ENCODE data around the gene RNF145.
"Not testable (repeated sequence)": the region's sequence is repeated elsewhere in the genome, so short reads cannot be mapped to it uniquely, and the experiment has no call there.

The RNF145 gene

DNA sequence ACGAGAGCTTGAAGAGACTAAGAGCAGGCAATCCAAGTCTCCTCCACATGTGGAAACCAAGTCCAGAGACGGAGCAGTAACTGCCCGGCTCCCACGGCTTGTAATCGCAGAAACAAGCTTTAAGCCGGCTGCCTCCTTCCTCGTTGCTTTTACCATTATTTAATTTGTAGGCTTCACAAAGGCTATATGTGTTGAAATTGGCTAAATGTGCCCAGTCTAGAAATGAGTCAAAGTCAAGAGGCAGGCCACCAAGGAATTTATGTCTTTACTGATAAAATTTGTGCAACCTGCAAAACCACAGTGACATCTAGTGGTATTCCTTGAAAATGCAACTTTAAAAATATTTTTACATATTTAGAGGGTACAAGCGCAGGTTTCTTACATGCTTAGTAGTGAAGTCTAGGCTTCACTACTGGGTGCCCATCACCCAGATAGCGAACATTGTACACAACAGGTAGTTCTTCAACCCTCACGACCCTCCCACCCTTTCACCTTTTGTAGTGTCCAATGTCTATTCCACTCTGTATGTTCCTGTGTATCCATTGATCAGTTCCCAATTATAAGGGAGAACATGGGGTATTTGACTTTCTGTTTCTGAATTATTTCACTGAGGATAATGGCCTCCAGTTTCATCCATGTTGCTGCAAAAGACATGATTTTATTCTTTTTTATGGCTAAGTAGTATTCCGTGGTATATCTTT, 76.2 kb downstream of the RNF145 start:
- DNase-seq (ENCODE audit: low read depth, low spot score), result peak; percentile 57
- H3K4me3 ChIP-seq (ENCODE audit: low read length), result no peak overlapping the region

DNA sequence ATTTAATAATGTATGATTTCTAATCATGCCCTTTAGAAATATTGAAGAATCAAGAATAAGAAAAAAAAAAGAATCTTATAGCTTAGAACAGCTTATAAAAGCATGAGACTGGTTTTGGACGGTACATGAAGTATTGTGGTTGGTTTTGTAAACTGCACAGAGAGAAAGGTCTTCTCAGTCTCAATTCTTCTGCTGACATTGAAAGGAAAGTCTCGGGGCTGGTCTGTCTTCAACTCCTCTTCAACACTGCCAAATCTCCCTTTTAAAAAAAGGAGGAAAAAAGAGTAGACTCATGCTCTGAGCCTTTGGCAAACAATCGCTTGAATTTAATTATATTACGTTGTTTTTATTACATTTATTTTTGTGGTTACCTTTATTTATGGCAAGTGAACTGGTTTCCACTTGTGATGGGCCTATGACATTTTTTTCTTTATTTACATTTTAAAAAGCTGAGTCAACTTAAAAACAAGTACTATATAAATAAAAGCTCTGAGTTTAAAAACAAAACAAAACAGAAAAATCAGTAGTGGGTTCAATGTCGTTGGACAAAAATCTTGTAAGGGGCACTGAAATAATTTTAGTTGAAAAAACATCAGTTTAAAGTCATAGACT, 76.8 kb downstream of the RNF145 start:
- no peak for DNase-seq (ENCODE audit: low read depth, low spot score)
- H3K4me3 ChIP-seq (ENCODE audit: low read length), result no peak overlapping the region

DNA sequence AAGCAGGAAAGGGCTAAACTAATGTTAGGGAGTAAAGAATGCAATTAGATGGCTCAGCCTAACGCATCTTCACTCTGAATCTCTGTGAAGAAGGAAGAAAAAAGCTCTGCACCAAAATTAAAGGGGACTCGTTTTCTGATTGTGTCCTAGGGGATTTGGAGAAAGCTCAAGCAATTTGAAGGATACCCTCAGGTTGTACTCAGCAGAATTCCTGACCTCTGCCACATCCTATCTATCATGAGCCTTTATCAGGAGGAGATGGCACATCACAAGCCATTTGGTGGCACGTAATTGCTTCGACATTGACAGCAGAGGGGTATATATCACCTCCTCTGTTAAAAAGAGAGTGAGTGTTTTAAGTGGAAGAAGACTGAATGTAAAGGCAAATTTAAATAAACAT, 77.4 kb downstream of the RNF145 start:
- H3K4me3 ChIP-seq (ENCODE audit: low read length), result no peak overlapping the region
- DNase-seq (ENCODE audit: low read depth, low spot score), result no peak

DNA sequence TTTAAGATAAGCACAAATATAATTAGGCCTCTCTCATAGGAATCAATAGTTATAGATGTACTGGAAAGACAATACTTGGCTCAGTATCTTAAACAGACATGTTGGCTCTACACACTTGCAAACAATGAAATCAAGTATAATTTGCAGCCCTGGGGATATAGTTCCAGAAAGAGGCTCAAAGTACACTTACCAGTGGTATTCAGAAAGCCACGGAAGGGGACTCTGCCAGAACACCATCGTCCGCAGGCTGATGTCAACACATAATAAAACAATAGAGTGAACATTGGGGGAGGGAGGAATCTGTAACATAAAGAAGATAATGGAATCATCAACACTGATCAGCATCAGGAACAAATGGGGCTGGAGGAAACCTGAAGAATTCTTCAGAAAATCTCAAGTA, 78.5 kb downstream of the RNF145 start:
- DNase-seq (ENCODE audit: low read depth, low spot score), result no peak
- no peak overlapping the region for H3K4me3 ChIP-seq (ENCODE audit: low read length)

DNA sequence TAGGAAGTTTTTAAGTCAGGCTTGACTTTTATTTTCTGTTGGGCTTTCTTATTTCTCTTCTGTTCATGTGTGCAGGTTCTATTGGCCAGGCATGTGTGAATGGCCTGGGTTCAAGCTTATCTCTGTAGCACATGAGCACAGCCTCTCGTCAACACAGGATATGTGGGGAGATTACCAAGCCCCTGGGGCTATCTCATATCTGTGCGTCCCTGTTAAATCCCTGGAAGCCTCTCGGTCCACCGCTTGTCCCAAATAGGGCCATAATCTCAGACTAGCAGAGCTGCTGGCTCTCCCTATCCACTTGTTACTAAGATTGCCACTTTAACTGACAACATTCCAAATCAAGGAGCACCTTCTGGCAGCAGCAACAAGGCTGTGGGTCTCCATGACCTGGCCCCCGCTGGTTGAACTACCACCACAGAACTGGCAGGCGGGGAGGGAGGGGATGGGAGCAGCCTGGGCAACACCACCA, 81.2 kb downstream of the RNF145 start:
- no peak overlapping the region for H3K4me3 ChIP-seq (ENCODE audit: low read length)
- DNase-seq (ENCODE audit: low read depth, low spot score), result no peak

DNA sequence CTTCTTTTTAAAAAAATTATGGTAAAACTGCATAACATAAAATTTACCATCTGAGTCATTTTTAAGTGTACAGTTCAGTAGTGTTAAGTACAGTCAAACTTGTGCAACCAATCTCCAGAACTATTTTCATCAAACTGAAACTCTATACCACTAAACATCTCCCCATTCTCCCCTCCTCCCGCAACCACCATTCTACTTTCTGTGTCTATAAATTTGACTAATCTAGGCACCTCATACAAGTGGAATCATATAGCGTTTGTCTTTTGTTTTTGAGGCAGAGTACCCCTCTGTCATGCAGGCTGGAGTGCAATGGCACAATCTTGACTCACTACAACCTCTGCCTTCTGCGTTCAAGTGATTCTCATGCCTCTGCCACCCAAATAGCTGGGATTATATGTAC, 85.7 kb downstream of the RNF145 start:
- DNase-seq (ENCODE audit: low read depth, low spot score), result no peak

DNA sequence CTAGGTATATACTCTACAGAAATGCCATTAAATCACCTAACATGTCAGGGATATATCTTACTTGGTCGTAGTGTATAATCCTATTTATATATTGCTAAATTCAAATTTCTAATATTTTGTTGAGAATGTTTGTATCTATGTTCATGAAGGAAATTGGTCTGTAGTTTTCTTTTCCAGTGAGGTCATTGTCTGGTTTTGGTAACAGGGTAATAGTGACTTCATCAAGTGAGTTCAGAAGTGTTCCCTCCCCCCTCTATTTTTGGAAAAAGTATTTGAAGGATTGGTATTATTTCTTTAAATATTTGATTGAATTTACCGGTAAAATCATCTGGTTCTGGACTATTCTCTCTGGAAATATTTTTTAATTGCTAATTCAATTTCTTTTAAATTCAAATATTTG, 86.2 kb downstream of the RNF145 start:
- DNase-seq (ENCODE audit: low read depth, low spot score), result no peak
- H3K4me3 ChIP-seq (ENCODE audit: low read length), result no peak overlapping the region

More for the DNA sequence above, 85.7 kb downstream of the RNF145 start:
- H3K4me3 ChIP-seq (ENCODE audit: low read length), result no peak overlapping the region

DNA sequence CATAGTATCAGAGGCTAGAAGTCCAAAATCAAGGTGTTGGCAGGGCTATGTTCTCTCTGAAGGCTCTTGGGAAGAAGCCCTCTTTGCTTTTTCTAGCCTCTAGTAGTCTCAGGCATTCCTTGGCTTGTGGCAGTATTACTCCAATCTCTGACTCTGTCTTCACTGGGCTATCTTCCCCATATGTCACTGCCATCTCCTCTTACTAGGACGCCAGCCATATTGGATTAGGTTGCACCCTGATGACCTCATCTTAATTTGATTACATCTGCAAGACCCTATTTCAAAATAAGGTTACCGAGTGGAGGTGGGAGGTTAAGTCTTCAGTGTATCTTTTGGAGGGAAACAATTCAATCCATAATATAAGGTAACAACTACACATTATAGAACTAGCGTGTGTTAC, 88.3 kb downstream of the RNF145 start:
- no peak for DNase-seq (ENCODE audit: low read depth, low spot score)
- H3K4me3 ChIP-seq (ENCODE audit: low read length), result no peak overlapping the region

DNA sequence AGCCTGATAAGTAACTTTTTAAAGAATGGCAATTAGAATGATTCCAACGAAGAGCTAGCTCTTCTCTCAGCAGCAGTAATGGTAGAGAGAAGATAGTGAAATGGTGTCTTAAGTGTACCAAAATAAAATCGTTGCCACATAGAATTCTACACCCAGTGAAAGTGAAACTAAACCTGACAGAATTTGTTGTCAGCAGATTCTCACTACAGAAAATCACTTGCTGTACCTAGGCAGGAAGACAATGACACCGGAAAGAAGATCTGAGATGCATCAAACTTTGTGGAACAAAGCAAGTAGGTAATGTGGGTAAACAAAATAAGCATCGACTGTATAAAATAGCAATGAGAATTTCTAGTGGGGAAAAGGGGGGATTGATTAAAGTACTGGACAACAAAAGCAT, 88.9 kb downstream of the RNF145 start:
- DNase-seq (ENCODE audit: low read depth, low spot score), result peak; percentile 62
- H3K4me3 ChIP-seq (ENCODE audit: low read length), result no peak overlapping the region

DNA sequence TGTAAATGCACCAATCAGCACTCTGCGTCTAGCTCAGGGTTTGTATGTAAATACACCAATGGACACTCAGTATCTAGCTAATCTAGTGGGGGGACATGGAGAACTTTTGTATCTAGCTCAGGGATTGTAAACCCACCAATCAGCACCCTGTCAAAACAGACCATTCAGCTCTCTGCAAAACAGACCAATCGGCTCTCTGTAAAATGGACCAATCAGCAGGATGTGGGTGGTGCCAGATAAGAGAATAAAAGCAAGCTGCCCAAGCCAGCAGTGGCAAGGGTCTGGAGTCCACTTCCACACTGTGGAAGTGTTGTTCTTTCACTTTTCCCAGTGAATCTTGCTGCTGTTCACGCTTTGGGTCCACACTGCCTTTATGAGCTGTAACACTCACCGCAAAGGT, 89.5 kb downstream of the RNF145 start:
- not testable (repeated sequence) for DNase-seq (ENCODE audit: low read depth, low spot score); H3K4me3 ChIP-seq (ENCODE audit: low read length)

DNA sequence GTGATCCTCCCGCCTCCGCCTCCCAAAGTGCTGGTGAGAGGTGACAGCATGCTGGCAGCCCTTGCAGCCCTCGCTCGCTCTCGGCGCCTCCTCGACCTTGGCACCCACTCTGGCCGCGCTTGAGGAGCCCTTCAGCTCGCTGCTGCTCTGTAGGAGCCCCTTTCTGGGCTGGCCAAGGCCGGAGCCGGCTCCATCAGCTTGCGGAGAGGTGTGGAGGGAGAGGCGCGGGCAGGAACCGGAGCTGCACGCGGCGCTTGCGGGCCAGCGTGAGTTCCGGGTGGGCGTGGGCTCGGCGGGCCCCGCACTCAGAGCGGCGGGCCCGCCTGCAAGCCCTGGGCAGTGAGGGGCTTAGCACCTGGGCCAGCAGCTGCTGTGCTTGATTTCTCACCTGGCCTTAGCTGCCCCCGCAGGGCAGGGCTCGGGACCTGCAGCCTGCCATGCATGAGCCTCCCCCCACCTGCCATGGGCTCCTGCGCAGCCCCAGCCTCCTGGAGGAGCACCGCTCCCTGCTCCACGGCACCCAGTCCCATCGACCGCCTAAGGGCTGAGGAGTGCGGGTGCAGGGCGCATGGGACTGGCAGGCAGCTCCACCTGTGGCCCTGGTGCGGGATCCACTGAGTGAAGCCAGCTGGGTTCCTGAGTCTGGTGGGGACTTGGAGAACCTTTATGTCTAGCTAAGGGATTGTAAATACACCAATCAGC, 90.2 kb downstream of the RNF145 start:
- H3K4me3 ChIP-seq (ENCODE audit: low read length); DNase-seq (ENCODE audit: low read depth, low spot score): not testable (repeated sequence)

DNA sequence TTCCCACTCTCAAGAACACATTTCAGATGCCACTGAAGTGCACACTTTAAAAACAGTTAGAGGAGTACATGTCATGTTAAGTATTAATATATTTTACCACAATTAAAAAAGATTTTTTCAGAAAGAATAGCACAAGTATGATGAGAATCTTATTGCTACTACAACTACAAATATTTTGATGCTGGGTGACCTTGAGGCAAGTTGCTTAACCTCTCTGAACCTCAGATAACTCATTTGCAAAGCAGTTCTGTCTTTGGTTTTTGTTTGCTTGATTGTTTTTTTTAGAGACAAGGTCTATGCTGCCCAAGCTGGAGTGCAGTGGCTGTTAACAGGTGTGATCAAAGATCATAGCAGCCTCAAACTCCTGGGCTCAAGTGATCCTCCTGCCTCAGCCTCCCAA, 95.9 kb downstream of the RNF145 start:
- DNase-seq (ENCODE audit: low read depth, low spot score), result no peak

DNA sequence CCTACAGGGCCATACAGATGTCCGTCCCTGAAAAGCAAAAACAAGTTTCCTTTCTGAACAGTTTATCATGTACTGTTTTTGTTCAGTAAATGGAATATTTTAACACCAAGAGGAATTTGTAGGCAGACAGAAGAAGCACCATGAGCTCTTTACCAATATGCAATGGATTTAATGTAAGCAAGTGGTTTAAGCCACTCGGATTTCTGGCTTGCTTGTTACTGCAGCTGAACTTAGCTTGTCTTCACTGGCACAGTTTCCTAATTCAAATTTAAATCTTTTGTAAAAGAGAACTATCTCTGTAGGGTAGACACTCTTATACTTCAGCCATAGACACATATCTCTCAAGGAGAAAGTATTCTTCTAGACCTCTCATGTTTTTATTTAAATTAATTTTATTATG, 96.9 kb downstream of the RNF145 start:
- H3K4me3 ChIP-seq (ENCODE audit: low read length), result no peak overlapping the region
- no peak for DNase-seq (ENCODE audit: low read depth, low spot score)

More for the DNA sequence above, 95.9 kb downstream of the RNF145 start:
- H3K4me3 ChIP-seq (ENCODE audit: low read length), result no peak overlapping the region

Measured in Jurkat, Clone E6-1 (cell line).